H7 (cell line): ENCODE measurements around the gene FRAS1. TPM values are rescaled to one million over a fixed set of nuclear protein-coding genes. Genes with fewer than 3 reads are reported as not detected.
"Not testable (repeated sequence)": the region's sequence is repeated elsewhere in the genome, so short reads cannot be mapped to it uniquely, and the experiment has no call there.

Experiments
- DNase-seq: peaks from one replicate; pipeline ENCODE4 v3.0.0; 2012
- H3K27me3 ChIP-seq: 2 replicates; pipeline ENCODE4 v1.6.0; 2011; ENCODE audit warnings: mild to moderate bottlenecking, low read length; ENCODE audit not compliant: control insufficient read depth, insufficient read depth
- H3K36me3 ChIP-seq: replicated peaks from 2 replicates; pipeline ENCODE4 v1.5.1; 2011; ENCODE audit warnings: low read length; ENCODE audit not compliant: control insufficient read depth, insufficient read depth
- H3K4me3 ChIP-seq: 2 replicates; pipeline ENCODE4 v1.5.1; 2011; ENCODE audit warnings: low read depth, mild to moderate bottlenecking, control low read depth, low read length, moderate library complexity; ENCODE audit not compliant: insufficient read depth
- total RNA-seq: library from RNA; depleted of rRNA; stranded (reverse); fragments of >200 nt; shearing (Covaris generic); gene quantifications from 2 replicates; pipeline ENCODE4 v1.2.3, GENCODE V29; 2014

FRAS1 gene
- total RNA-seq, 1 experiment from 2014 or later, result 20.9 TPM

GRCh38 chr4:78186597-78187543, 129.7 kb downstream of the FRAS1 start:
- Histone ChIP-seq H3K4me3 (no peak overlapping the region), H3K27me3 (no peaks in the 10 kb centered on the region), H3K36me3 (no peaks in the 10 kb centered on the region)
- DNase-seq, result no peak

- no peak for DNase-seq
- Histone ChIP-seq H3K4me3 (no peak overlapping the region), H3K36me3 (no peaks in the 10 kb centered on the region), H3K27me3 (no peaks in the 10 kb centered on the region)
Observed at GRCh38 chr4:78190068-78190467, 132.9 kb downstream of the FRAS1 start.

- no peak for DNase-seq
- Histone ChIP-seq H3K4me3 (no peak overlapping the region), H3K36me3 (no peaks in the 10 kb centered on the region), H3K27me3 (no peaks in the 10 kb centered on the region)
Observed at GRCh38 chr4:78190595-78190994, 133.5 kb downstream of the FRAS1 start.

GRCh38 chr4:78197947-78198346, 140.8 kb downstream of the FRAS1 start:
- Histone ChIP-seq H3K4me3 (no peak overlapping the region), H3K36me3 (no peaks in the 10 kb centered on the region), H3K27me3 (no peaks in the 10 kb centered on the region)
- no peak for DNase-seq

GRCh38 chr4:78199984-78200383, 142.9 kb downstream of the FRAS1 start:
- no peak for DNase-seq
- Histone ChIP-seq H3K4me3 (no peak overlapping the region), H3K27me3 (no peaks in the 10 kb centered on the region), H3K36me3 (no peaks in the 10 kb centered on the region)

- H3K27me3 ChIP-seq, result no peaks in the 10 kb centered on the region
- no peak for DNase-seq
- no peak overlapping the region for H3K4me3 ChIP-seq
- H3K36me3 ChIP-seq, result no peaks in the 10 kb centered on the region
Observed at GRCh38 chr4:78200949-78201348, 143.8 kb downstream of the FRAS1 start.

- Histone ChIP-seq H3K4me3 (no peak overlapping the region), H3K36me3 (no peaks in the 10 kb centered on the region), H3K27me3 (no peaks in the 10 kb centered on the region)
- no peak for DNase-seq
Observed at GRCh38 chr4:78204176-78204575, 147.1 kb downstream of the FRAS1 start.

GRCh38 chr4:78205591-78205990, 148.5 kb downstream of the FRAS1 start:
- H3K27me3 ChIP-seq, result no peaks in the 10 kb centered on the region
- H3K4me3 ChIP-seq, result no peak overlapping the region
- H3K36me3 ChIP-seq, result no peaks in the 10 kb centered on the region
- DNase-seq, result no peak

- H3K27me3 ChIP-seq, result no peaks in the 10 kb centered on the region
- H3K36me3 ChIP-seq, result no peaks in the 10 kb centered on the region
- DNase-seq, result no peak
- H3K4me3 ChIP-seq, result no peak overlapping the region
Observed at GRCh38 chr4:78207541-78207940, 150.4 kb downstream of the FRAS1 start.

GRCh38 chr4:78207951-78208350, 150.8 kb downstream of the FRAS1 start:
- no peak for DNase-seq
- Histone ChIP-seq H3K36me3 (no peaks in the 10 kb centered on the region), H3K4me3 (no peak overlapping the region), H3K27me3 (no peaks in the 10 kb centered on the region)

- H3K27me3 ChIP-seq, DNase-seq, H3K36me3 ChIP-seq, H3K4me3 ChIP-seq: not testable (repeated sequence)
Observed at GRCh38 chr4:78208896-78209295, 151.8 kb downstream of the FRAS1 start.

- Histone ChIP-seq H3K4me3 (no peak overlapping the region), H3K36me3 (no peaks in the 10 kb centered on the region), H3K27me3 (no peaks in the 10 kb centered on the region)
- DNase-seq, result no peak
Observed at GRCh38 chr4:78210694-78211410, 153.7 kb downstream of the FRAS1 start.

- no peaks in the 10 kb centered on the region for H3K27me3 ChIP-seq
- no peak overlapping the region for H3K4me3 ChIP-seq
- H3K36me3 ChIP-seq, result no peaks in the 10 kb centered on the region
- no peak for DNase-seq
Observed at GRCh38 chr4:78213218-78213617, 156.1 kb downstream of the FRAS1 start.

- H3K4me3 ChIP-seq, result no peak overlapping the region
- H3K36me3 ChIP-seq, result no peaks in the 10 kb centered on the region
- DNase-seq, result no peak
- no peaks in the 10 kb centered on the region for H3K27me3 ChIP-seq
Observed at GRCh38 chr4:78214078-78214477, 157.0 kb downstream of the FRAS1 start.

GRCh38 chr4:78217557-78217956, 160.4 kb downstream of the FRAS1 start:
- Histone ChIP-seq H3K27me3 (no peaks in the 10 kb centered on the region), H3K36me3 (no peaks in the 10 kb centered on the region), H3K4me3 (no peak overlapping the region)
- DNase-seq, result no peak
